GM21619 (cell line): ENCODE results near the gene TDRD10.
"Not testable (repeated sequence)": the region's sequence is repeated elsewhere in the genome, so short reads cannot be mapped to it uniquely, and the experiment has no call there.

ENCODE experiments used
- ATAC-seq: cut with Tn5 transposase; IDR thresholded peaks from one replicate; pipeline ENCODE4 v1.9.1; 2021; ENCODE audit not compliant: unreplicated experiment

The TDRD10 gene

GRCh38 chr1:154514066-154514553 lies 12.1 kb downstream of the TDRD10 start:
- no peak for ATAC-seq

- no peak for ATAC-seq
Observed at GRCh38 chr1:154517661-154518060, 15.6 kb downstream of the TDRD10 start.

- no peak for ATAC-seq
Observed at GRCh38 chr1:154519591-154519991, 17.6 kb downstream of the TDRD10 start.

- no peak for ATAC-seq
Observed at GRCh38 chr1:154520333-154520732, 18.3 kb downstream of the TDRD10 start.

GRCh38 chr1:154521695-154522094 lies 19.7 kb downstream of the TDRD10 start:
- no peak for ATAC-seq

GRCh38 chr1:154524881-154525280 lies 22.9 kb downstream of the TDRD10 start:
- no peak for ATAC-seq

- ATAC-seq, result no peak
Observed at GRCh38 chr1:154527192-154527591, 25.2 kb downstream of the TDRD10 start.

- ATAC-seq, result no peak
Observed at GRCh38 chr1:154529308-154529707, 27.3 kb downstream of the TDRD10 start.

GRCh38 chr1:154531950-154532349 lies 29.9 kb downstream of the TDRD10 start:
- not testable (repeated sequence) for ATAC-seq

GRCh38 chr1:154533952-154534844 lies 32.2 kb downstream of the TDRD10 start:
- no peak for ATAC-seq

- ATAC-seq, result no peak
Observed at GRCh38 chr1:154536570-154536969, 34.6 kb downstream of the TDRD10 start.

- no peak for ATAC-seq
Observed at GRCh38 chr1:154539486-154540483, 37.8 kb downstream of the TDRD10 start.

- ATAC-seq, result no peak
Observed at GRCh38 chr1:154541231-154541630, 39.2 kb downstream of the TDRD10 start.

- ATAC-seq, result no peak
Observed at GRCh38 chr1:154546264-154547063, 44.4 kb downstream of the TDRD10 start.

- ATAC-seq, result no peak
Observed at GRCh38 chr1:154547105-154547732, 45.2 kb downstream of the TDRD10 start.

- ATAC-seq, result no peak
Observed at GRCh38 chr1:154548028-154548427, 46.0 kb downstream of the TDRD10 start.

- no peak for ATAC-seq
Observed at GRCh38 chr1:154549202-154549770, 47.3 kb downstream of the TDRD10 start.

GRCh38 chr1:154550070-154550469 lies 48.1 kb downstream of the TDRD10 start:
- ATAC-seq, result no peak

GRCh38 chr1:154550657-154551056 lies 48.6 kb downstream of the TDRD10 start:
- no peak for ATAC-seq

GRCh38 chr1:154551474-154551873 lies 49.5 kb downstream of the TDRD10 start:
- no peak for ATAC-seq
